Aorta (tissue), 5 donors: ENCODE measurements around the gene SHISAL2A. TPM values are rescaled to one million over a fixed set of nuclear protein-coding genes. Genes with fewer than 3 reads are reported as not detected.

Experiments used
- ATAC-seq: fragments of 200-7000 bp; cut with Tn5 transposase; one replicate; pipeline ENCODE4 v1.9.1; 2022; ENCODE audit warnings: moderate library complexity; ENCODE audit not compliant: low FRiP score
- DNase-seq, 2 donors: peaks; one replicate each; pipeline ENCODE4 v3.0.0-alpha.2; 2020
- H3K27ac ChIP-seq, 2 donors: one replicate each; pipeline ENCODE4 v1.5.1; 2013; ENCODE audit warnings: low read length in 2 of 2, mild to moderate bottlenecking in 2 of 2, moderate library complexity in 2 of 2, control low read depth in 1 of 2, inconsistent platforms in 1 of 2, low read depth in 1 of 2
- H3K27me3 ChIP-seq, 2 donors: one replicate each; pipeline ENCODE4 v1.6.1; 2013; ENCODE audit warnings: control low read depth in 1 of 2, low read length in 1 of 2, mild to moderate bottlenecking in 1 of 2, moderate library complexity in 1 of 2; ENCODE audit not compliant: insufficient read depth in 2 of 2, control insufficient read depth in 1 of 2
- H3K36me3 ChIP-seq, 2 donors: one replicate each; pipeline ENCODE4 v1.6.1; 2013; ENCODE audit warnings: control low read depth in 1 of 2, low read length in 1 of 2, mild to moderate bottlenecking in 1 of 2; ENCODE audit not compliant: insufficient read depth in 2 of 2, control insufficient read depth in 1 of 2
- H3K4me1 ChIP-seq, 2 donors: one replicate each; pipeline ENCODE4 v1.6.1; 2013; ENCODE audit warnings: low read length in 2 of 2, control low read depth in 1 of 2, mild to moderate bottlenecking in 1 of 2, moderate library complexity in 1 of 2; ENCODE audit not compliant: insufficient read depth in 2 of 2, control insufficient read depth in 1 of 2
- H3K4me3 ChIP-seq, 2 donors: one replicate each; pipeline ENCODE4 v1.5.1; 2013; ENCODE audit warnings: low read length in 2 of 2, control low read depth in 1 of 2, mild to moderate bottlenecking in 1 of 2
- H3K9me3 ChIP-seq: one replicate; pipeline ENCODE4 v1.6.1; 2013; ENCODE audit warnings: mild to moderate bottlenecking, low read length; ENCODE audit not compliant: control insufficient read depth
- WGBS, 2 donors: extraction: QIAGEN DNeasy Blood & Tissue Kit; methylation state at CpG; one replicate each; pipeline ENCODE4 v1.1.7; 2013; 5-methylcytosine and 5-hydroxymethylcytosine counted together
- intact Hi-C, 2 donors: fragments of 100-400 bp; cut with DNase I; formaldehyde crosslinking; loops; one replicate each; pipeline versions ENCODE4 v1.14.2 to v1.15.0; 2022
- polyA plus RNA-seq, 2 donors: library from polyadenylated mRNA; stranded (reverse); fragments of 200-250 nt; gene quantifications; one replicate each; pipeline ENCODE4 v1.2.3, GENCODE V29; 2013
- total RNA-seq, 2 donors: library from RNA; stranded (reverse); fragmentation: NEBNext Ultra II Directional; extraction: Animal tissue kit (Norgen Biotek cat#: 25700); gene quantifications; one replicate each; pipeline ENCODE4 v1.2.1, GENCODE V29; 2021
- donor health status: healthy with polysubstance abuse.
- donor health status: Bipolar disorder and iron deficiency.
- donor health status: DM: no; HTN: no; CAD: no.
- donor health status: DM: no; HTN: no; CAD: no.
- donor health status: DM: yes; HTN: yes; CAD: no.

The SHISAL2A gene
- total and polyA plus RNA-seq, 4 donors = 0.23 to 0.96 (median 0.88) TPM; not detected in 1

DNA sequence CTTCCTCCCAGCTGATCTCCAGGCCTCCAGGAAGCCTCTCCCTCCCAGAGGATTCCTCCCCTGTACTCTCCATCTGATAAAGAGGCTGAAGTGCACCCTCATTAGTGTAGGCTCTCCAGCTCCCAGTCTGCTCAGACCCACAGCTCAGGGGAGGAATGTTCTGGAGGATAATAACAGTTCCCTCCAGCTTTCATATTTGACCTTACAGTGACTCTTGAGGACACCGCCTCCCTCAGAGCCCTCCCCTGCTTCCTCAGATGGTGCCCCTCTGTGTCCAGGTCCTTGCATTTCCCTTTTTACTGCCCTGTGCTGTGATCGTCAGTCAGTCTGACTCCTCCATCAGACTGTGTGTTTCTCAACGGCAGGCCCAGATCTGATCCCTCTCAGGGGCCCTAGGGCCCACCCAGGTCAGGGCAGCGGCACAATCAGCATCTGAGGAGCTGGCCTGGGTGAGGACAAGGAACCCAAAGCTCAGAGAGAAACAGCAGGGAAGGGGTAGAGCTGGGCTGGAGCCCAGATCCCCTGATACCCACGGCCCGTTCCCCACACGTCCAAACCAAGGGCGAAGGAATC lies 1.1 kb upstream of the SHISAL2A start:
- no peak for ATAC-seq
- WGBS, 2 donors = 90 to 92% methylated on average over 8 of the region's 8 CpGs
- intact Hi-C loops = no loop called here

DNA sequence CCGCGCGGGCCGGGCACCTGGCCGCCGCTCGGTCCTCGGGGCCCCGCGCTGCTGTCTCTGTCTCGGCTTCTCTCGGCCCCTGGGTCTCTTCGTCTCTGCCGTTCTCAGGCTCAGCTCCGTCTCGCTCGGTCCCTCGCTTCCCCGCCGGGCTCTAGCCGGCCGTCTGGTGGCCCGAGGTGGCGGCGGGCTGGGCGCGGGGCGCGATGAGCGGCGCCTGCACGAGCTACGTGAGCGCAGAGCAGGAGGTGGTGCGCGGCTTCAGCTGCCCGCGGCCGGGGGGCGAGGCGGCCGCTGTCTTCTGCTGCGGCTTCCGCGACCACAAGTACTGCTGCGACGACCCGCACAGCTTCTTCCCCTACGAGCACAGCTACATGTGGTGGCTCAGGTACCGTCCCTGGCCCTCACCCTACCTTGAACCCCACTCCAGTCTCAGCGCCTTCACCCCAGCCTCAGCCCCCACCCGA lies 355 bp downstream of the SHISAL2A start:
- DNase-seq = no peak
- WGBS, 2 donors = 5 to 7% methylated on average over 31 to 52 of the region's 52 CpGs

More for the DNA sequence above, 1.1 kb upstream of the SHISAL2A start:
- Histone ChIP-seq H3K36me3 (no peaks in the 10 kb centered on the region), H3K4me1 (no peaks in the 10 kb centered on the region), H3K27me3 (no peaks in the 10 kb centered on the region), H3K9me3 (no peaks in the 10 kb centered on the region), H3K27ac (no peak overlapping the region), H3K4me3 (no peak overlapping the region)
- no peak for DNase-seq

DNA sequence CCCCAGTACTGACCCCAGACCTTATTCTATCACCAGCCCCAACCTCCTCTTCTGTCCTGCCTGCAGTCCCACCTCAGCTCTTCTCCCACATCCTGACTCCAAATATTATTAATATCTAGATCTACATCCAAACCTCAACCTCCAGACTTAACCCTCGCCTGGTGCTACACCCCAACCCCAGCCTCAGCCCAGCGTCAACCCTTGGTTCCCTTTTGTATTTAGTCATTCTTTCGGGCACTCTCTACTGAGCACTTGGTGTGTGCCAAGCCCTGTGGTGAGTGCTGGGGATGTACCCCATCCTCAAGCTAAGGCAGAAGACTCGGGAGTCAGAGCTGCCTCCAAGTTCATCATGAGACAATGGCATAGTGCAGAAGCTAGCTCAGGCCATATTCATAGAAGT lies 1.1 kb downstream of the SHISAL2A start:
- Histone ChIP-seq H3K36me3 (no peaks in the 10 kb centered on the region), H3K4me3 (no peak overlapping the region), H3K9me3 (no peaks in the 10 kb centered on the region), H3K4me1 (no peaks in the 10 kb centered on the region), H3K27ac (no peak overlapping the region), H3K27me3 (no peaks in the 10 kb centered on the region)
- DNase-seq (no peak), ATAC-seq (no peak)
- intact Hi-C loops = no loop called here
- WGBS, 2 donors = 94 to 99% methylated on average over 4 of the region's 4 CpGs

More for the DNA sequence above, 355 bp downstream of the SHISAL2A start:
- Histone ChIP-seq H3K27ac (no peak overlapping the region), H3K27me3 (no peaks in the 10 kb centered on the region), H3K36me3 (no peaks in the 10 kb centered on the region), H3K4me1 (no peaks in the 10 kb centered on the region), H3K9me3 (no peaks in the 10 kb centered on the region), H3K4me3 (peak overlapping the region in 1 of 2 donors; percentile 15)
- ATAC-seq = no peak
- intact Hi-C loops = no loop called here

DNA sequence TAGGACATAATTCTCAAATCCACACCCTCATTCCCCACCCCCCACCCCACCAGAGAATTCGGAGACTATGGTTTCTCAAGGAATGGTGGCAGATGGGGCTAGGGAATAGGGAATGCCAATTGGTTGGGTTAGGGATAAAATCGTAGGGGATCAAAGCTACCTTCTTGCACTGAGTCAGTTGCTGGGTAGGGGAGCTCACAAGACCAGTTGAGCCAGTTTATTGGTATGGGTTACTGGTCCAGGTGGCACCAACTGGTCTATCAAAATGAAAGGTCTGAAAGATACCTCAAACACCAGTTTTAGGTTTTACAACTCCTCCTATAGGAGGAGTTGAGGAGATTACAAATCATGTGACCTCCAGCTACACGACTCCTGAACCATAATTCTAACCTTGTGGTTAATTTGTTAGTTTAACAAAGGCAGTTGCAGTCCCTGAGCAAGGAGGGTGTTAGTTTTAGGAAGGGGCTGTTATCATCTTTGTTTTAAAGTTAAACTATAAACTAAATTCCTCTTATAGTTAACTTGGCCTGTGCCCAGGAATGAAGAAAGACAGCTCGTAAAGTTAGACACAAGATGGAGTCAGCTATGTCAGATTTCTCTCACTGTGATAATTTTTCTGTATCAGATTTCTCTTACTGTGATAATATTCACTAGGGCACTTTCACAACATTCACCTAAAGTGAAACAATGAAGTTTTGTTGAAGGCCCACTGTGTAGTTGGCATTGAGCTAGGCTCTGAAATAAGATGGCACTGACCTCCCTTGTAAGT lies 2.5 kb downstream of the SHISAL2A start:
- Histone ChIP-seq H3K4me1 (no peaks in the 10 kb centered on the region), H3K9me3 (no peaks in the 10 kb centered on the region), H3K36me3 (no peaks in the 10 kb centered on the region), H3K27ac (no peak overlapping the region), H3K27me3 (no peaks in the 10 kb centered on the region), H3K4me3 (no peak overlapping the region)
- intact Hi-C loops = no loop called here
- WGBS, 2 donors = 79 to 82% methylated on average over 4 of the region's 4 CpGs
- ATAC-seq = no peak
- DNase-seq = no peak

DNA sequence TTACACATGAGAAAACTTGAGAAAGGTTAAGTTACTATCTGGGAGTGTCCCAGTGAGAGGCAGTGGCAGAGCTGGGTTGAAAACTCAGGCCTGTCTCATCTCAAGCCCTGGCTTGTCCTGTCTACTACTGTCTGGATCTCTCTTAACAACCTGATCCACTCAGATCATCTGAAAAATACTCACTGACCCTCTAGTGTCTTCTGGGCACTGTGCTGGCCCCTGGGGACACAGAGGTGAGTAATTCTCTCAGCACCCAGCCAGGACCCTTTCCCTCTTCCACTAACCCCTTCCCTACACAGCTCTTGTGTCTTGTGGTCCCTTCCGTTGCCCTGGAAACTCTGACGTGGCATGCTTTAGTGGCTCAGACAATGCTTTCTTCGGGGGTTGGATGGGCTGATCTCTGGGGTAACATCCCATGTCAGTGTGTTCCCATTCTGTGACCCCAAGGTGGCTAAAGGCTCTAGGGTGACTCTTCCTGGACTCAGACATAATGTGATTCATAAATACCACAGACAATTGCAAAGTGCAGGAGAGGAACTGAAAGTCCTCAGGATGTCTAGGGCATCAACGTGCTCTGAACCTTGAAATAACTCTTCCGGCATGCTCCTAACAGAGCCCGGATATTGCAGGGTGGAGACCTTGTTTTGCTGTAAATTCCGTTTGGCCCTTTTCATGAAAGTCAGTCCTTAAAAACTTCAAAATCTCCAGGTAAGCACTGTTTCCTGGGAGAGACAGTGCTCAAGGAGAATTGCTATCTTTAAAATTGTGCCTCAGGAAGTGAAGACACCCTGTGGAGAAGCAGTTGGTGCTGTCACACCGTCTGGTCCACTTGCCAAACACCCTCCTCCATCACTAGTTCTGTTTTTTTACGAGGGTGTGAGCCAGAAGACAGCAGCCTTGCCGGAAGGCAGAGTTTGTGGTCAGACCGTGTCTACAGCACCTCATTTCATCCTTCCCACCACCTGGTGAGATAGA lies 4.0 kb downstream of the SHISAL2A start:
- WGBS, 2 donors = 67 to 72% methylated on average over 11 of the region's 11 CpGs
- H3K4me3 ChIP-seq = no peak overlapping the region
- H3K4me1 ChIP-seq = no peaks in the 10 kb centered on the region
- no peaks in the 10 kb centered on the region for H3K36me3 ChIP-seq
- ATAC-seq (no peak), DNase-seq (no peak)
- no peaks in the 10 kb centered on the region for H3K27me3 ChIP-seq
- H3K27ac ChIP-seq = no peak overlapping the region
- intact Hi-C loops = no loop called here
- H3K9me3 ChIP-seq = no peaks in the 10 kb centered on the region

DNA sequence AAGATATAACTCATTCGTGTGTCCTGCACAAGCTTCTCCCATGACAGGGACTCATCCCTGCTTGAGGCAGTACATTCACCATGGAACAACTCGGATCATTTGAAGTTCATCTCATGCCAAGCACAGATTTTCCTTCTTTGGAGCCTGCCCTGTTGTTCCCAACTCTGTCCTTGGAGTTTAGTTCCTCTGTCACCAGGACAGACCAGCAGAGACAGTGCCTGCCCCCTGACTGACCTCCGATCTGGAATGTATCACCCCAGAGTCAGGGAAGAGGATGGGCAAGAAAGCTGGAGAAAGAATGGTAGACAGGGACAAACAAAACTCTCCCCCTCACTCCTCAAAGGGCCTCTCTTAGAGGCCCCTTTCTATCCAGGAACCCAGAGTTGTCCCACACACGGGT lies 5.0 kb downstream of the SHISAL2A start:
- H3K9me3 ChIP-seq = no peaks in the 10 kb centered on the region
- DNase-seq (no peak), ATAC-seq (no peak)
- intact Hi-C loops = no loop called here
- no peak overlapping the region for H3K4me3 ChIP-seq
- H3K27ac ChIP-seq = no peak overlapping the region
- no peaks in the 10 kb centered on the region for H3K27me3 ChIP-seq
- no peaks in the 10 kb centered on the region for H3K36me3 ChIP-seq
- H3K4me1 ChIP-seq = no peaks in the 10 kb centered on the region
- 67 to 79% methylated on average over 4 of the region's 4 CpGs for WGBS, 2 donors

DNA sequence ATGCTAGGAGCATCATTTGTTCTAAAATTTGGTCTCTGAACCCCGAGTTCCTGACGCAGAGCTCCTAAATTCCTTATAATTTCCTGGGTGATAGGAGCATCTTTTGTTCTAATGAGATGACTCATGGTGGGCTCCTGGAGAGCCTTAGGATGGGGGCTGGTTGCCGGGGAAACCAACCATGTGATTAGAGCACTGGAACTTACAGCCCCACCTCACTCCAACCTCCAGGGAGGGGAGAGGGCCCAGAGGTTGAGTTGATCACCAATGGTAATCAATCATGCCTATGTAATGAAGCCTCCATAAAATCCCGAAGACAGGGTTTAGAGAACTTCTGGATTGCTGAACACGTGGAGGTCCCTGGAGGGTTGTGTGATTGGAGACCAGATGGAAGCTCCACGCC lies 7.7 kb downstream of the SHISAL2A start:
- DNase-seq (no peak), ATAC-seq (no peak)
- no peaks in the 10 kb centered on the region for H3K9me3 ChIP-seq
- no peaks in the 10 kb centered on the region for H3K36me3 ChIP-seq
- whole genome bisulfite sequencing, 2 donors = 85 to 87% methylated on average over 6 of the region's 6 CpGs
- no peaks in the 10 kb centered on the region for H3K4me1 ChIP-seq
- intact Hi-C loops = no loop called here
- no peak overlapping the region for H3K27ac ChIP-seq
- no peaks in the 10 kb centered on the region for H3K27me3 ChIP-seq
- H3K4me3 ChIP-seq = no peak overlapping the region

DNA sequence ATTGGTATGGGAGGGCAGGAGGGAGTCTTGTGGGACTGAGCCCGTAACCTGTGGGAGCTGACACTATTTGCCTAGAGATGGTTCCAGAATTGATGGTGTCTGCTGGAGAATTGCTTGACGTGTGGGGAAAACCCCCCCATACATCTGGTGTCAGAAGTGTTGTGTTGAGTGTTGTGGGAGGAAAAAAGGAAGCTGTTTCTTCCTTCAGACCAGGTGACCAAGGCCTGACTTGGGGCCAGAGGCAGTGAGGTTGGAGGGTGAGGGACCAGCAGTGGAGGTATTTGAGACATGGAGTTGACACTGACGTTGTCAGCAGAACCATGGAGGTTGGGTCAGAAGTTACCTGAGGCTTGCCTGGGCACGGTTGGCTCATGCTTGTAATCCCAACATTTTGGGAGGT lies 8.3 kb downstream of the SHISAL2A start:
- no peak for ATAC-seq
- DNase-seq = no peak
- intact Hi-C loops = no loop called here
- H3K4me1 ChIP-seq = no peaks in the 10 kb centered on the region
- no peak overlapping the region for H3K27ac ChIP-seq
- no peaks in the 10 kb centered on the region for H3K9me3 ChIP-seq
- H3K4me3 ChIP-seq = no peak overlapping the region
- WGBS, 2 donors = 88 to 92% methylated on average over 4 of the region's 4 CpGs
- H3K36me3 ChIP-seq = no peaks in the 10 kb centered on the region
- H3K27me3 ChIP-seq = no peaks in the 10 kb centered on the region
